GM18526 (cell line): Measurements from ENCODE around the gene GHRHR.

ENCODE experiments used
- POLR2A ChIP-seq: IDR thresholded peaks from 3 replicates; pipeline ENCODE4 v1.6.1; 2011; ENCODE audit not compliant: insufficient read length; ENCODE audit errors: extremely low read depth

The GHRHR gene

DNA sequence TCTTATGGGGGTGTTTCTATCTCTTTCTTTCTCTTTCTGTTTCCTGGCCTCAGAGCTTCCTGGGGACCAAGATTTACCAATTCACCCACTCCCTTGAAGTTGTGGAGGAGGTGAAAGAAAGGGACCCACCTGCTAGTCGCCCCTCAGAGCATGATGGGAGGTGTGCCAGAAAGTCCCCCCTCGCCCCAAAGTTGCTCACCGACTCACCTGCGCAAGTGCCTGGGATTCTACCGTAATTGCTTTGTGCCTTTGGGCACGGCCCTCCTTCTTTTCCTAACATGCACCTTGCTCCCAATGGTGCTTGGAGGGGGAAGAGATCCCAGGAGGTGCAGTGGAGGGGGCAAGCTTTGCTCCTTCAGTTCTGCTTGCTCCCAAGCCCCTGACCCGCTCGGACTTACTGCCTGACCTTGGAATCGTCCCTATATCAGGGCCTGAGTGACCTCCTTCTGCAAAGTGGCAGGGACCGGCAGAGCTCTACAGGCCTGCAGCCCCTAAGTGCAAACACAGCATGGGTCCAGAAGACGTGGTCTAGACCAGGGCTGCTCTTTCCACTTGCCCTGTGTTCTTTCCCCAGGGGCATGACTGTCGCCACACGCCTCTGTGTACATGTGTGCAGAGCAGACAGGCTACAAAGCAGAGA, 39.9 kb upstream of the GHRHR start:
- no peak for TF ChIP-seq POLR2A

- TF ChIP-seq POLR2A: no peak
Observed at GRCh38 chr7:30924624-30925023, 39.1 kb upstream of the GHRHR start.

- TF ChIP-seq POLR2A: no peak
Observed at GRCh38 chr7:30925117-30925516, 38.6 kb upstream of the GHRHR start.

DNA sequence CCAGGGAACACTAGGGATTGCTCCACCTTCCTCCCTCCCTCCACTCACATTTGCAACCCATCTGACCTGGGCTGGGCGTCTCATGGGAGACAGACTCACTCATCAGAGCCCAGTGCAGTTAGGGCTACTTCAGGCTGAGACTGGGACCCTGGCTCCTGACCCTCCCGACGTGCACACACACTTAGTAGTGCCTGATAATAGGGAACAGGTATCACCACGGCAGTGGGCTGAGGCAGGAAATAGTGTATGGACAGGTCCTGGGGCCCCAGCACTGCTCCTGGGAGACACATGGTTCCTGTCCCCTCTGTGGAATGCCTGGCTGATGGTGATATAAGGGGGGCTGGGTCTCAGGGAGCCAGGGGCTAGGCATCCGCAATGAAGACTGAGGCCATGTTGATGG, 37.8 kb upstream of the GHRHR start:
- no peak for TF ChIP-seq POLR2A

DNA sequence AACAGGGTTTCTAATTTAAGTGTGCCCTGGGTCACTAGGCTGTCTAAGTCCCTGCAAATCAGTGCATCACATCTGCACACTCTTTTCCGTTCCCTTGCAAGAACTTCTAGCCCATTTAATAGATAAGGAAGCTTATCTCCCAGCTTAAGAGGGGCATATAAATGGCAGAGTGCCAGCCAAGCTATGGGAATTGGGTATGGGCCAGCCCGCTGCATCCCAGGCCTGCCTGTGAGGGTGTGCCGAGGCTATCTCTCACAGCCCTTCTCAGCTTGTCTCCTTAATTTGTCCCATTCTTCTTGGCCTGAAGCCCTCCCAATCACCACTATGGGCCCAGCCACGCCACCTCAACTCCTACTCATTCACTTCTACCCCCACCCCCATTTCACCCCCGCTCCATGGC, 37.4 kb upstream of the GHRHR start:
- TF ChIP-seq POLR2A: no peak

- no peak for TF ChIP-seq POLR2A
Observed at GRCh38 chr7:30927040-30927439, 36.7 kb upstream of the GHRHR start.

DNA sequence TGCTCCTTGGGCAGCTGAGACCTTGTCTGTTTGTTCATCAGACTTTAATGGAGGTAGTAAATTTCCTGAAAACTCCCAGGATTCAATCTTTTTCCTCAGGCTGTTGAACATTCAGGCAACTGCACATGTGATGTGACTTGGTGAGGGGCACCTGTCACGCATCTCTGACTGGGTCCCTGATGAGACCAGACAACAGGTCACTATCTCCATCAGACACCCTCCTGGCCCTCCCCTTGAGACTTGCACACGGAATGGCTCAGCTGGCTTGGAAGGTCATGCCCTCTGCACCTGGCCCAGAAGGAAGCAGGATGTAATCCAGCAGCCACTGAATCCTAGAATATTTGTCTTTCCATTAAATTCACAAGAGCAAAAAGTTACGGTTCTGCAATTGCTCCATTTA, 36.2 kb upstream of the GHRHR start:
- no peak for TF ChIP-seq POLR2A

GRCh38 chr7:30928254-30928872, 35.4 kb upstream of the GHRHR start:
- no peak for TF ChIP-seq POLR2A

DNA sequence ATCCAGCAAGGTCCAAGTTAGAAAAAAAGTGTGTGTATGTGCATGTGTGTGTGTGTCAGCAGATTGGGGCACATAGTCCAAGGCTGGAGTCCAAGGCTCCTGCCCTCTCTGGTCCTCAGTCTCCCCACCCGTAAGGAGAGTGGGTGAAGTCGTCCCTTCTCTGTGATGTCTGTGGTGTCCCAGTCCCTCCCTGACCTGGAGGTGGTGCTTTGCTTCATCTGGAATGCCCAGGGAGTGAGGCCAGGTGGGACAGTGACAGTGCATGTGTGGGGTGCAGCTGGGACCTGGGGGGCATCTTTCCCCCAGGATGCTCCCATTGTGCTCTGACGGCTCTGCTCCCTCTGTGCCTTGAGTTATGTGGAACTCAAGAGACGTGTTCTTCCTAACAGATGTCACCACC, 34.1 kb upstream of the GHRHR start:
- TF ChIP-seq POLR2A: no peak

DNA sequence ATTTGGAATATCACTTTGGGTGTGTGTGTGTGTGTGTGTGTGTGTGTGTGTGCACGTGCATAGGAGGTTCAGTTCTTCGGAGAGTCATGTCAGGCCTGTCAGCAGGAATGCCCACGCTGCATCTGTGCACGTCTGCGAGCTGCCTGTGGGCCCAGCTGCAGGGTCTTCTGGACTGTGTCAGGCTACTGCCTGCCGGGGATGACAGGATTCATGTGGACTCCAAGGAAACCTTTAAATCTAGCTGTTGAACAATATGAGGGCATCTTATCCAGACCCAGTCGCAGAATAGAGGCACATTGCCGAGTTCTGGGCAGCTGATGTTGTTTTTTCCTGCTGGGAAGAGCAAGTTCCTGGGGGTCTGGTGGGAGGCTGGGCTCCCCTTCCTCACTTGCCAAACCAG, 33.1 kb upstream of the GHRHR start:
- no peak for TF ChIP-seq POLR2A

GRCh38 chr7:30931161-30931928, 32.4 kb upstream of the GHRHR start:
- no peak for TF ChIP-seq POLR2A

GRCh38 chr7:30931929-30932540, 31.7 kb upstream of the GHRHR start:
- no peak for TF ChIP-seq POLR2A

DNA sequence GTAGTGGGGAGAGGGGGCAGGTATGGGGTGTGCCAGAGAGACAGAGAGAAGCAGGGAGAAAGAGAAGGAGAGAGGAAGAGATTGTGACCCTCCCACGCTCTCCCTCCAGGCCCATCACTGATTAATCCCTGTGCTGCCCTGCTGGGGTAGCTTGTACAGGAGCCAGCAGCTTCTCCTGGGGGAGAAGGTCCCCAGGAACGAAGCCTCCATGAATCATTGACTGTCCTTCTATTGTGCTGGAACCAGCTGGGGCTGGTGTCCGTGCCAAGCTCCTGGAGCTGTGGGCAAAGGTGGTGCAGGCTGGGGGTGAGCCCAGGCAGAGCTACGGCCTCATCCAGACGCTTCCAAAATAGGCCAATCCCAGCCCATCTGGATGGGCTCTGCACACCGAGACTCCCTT, 31.2 kb upstream of the GHRHR start:
- no peak for TF ChIP-seq POLR2A

- TF ChIP-seq POLR2A: no peak
Observed at GRCh38 chr7:30933124-30933974, 30.4 kb upstream of the GHRHR start.

DNA sequence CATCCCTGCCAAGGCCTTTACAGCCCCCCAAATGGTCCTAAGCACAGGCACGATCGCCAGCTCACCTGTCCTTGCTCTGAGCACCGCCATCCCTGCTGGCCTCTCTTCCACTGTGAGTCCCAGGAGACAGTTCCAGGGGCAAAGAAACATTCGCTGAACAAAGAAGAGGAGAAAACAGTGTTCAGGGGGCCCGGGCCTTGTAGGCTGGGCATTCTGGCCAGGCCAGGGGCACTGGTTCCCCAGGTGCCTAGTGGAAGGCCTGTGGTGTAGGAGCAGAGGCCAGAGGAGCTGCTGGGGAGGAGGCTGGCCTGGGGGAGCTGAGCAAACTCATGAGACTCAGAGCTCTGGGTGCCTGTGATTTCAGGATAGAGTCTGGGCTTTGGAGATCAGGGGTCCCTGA, 29.5 kb upstream of the GHRHR start:
- TF ChIP-seq POLR2A: no peak
